Left lung (tissue), 10 donors: ENCODE results near the gene TRIM68. TPM values are rescaled to one million over a fixed set of nuclear protein-coding genes. Genes with fewer than 3 reads are reported as not detected.

Experiments used
- ATAC-seq: fragments of 200-7000 bp; cut with Tn5 transposase; one replicate; pipeline ENCODE4 v1.9.1; 2020; ENCODE audit warnings: moderate library complexity
- DNase-seq, 4 donors: peaks; one replicate each; pipeline ENCODE4 v3.0.0-alpha.2; 2013 to 2020
- H3K27ac ChIP-seq, 2 donors: fragments of 200-600 bp; sonication (generic) in 1 of 2; one replicate each; pipeline versions ENCODE4 v1.5.0 to v1.8.0; 2020 to 2021
- H3K27me3 ChIP-seq, 2 donors: fragments of 200-600 bp; sonication (generic) in 1 of 2; one replicate each; pipeline versions ENCODE4 v1.5.0 to v1.8.0; 2020 to 2021
- H3K36me3 ChIP-seq, 2 donors: fragments of 200-600 bp; sonication (generic) in 1 of 2; one replicate each; pipeline versions ENCODE4 v1.5.0 to v1.8.0; 2020 to 2021
- H3K4me1 ChIP-seq, 2 donors: fragments of 200-600 bp; one replicate each; pipeline ENCODE4 v1.8.0; 2021
- H3K4me3 ChIP-seq, 2 donors: fragments of 200-600 bp; sonication (generic) in 1 of 2; one replicate each; pipeline versions ENCODE4 v1.5.0 to v1.8.0; 2020 to 2021; ENCODE audit warnings: mild to moderate bottlenecking in 1 of 2
- H3K9me3 ChIP-seq, 2 donors: fragments of 200-600 bp; sonication (generic) in 1 of 2; one replicate each; pipeline versions ENCODE4 v1.5.0 to v1.8.0; 2020 to 2021
- CTCF ChIP-seq, 2 donors: fragments of 200-600 bp; sonication (generic) in 1 of 2; IDR thresholded peaks; one replicate each; pipeline versions ENCODE4 v1.5.0 to v1.8.0; 2021; ENCODE audit warnings: antibody characterized with exemption in 2 of 2
- intact Hi-C, 2 donors: fragments of 100-400 bp; cut with DNase I; formaldehyde crosslinking; loops; one replicate each; pipeline versions ENCODE4 v1.11.2 to v1.14.2; 2022
- polyA plus RNA-seq, 6 donors: library from polyadenylated mRNA; unstranded; fragments of 120-200 nt; gene quantifications; one replicate each; pipeline ENCODE4 v1.2.1, GENCODE V29; 2013; ENCODE audit not compliant: insufficient read length in 6 of 6
- total RNA-seq, 2 donors: library from RNA; stranded (reverse); fragmentation: NEBNext Ultra II Directional; extraction: Animal tissue kit (Norgen Biotek cat#: 25700); gene quantifications; one replicate each; pipeline ENCODE4 v1.2.1, GENCODE V29; 2021
- donor health status: DM: no; HTN: yes; CAD: no.
- donor health status: DM: no; HTN: no; CAD: no.

Gene TRIM68
- total and polyA plus RNA-seq, 8 donors = 12.5 to 23.6 (median 18.6) TPM

GRCh38 chr11:4639931-4640330 is 31.9 kb upstream of the TRIM68 start:
- ATAC-seq (no peak), DNase-seq (no peak)
- intact Hi-C loops = loop anchor here in 1 of 2 donors (5.0 kb wide), 1 partner anchor 362 kb away; no protein-coding TSS in a partner anchor
- Histone ChIP-seq H3K27ac (no peak overlapping the region), H3K4me3 (no peak overlapping the region), H3K27me3 (peaks cover 0 to 6% of the 10 kb centered on the region in 2 donors), H3K36me3 (no peaks in the 10 kb centered on the region), H3K9me3 (no peaks in the 10 kb centered on the region), H3K4me1 (peaks cover 0 to 2% of the 10 kb centered on the region in 2 donors)
- no peak for TF ChIP-seq CTCF (IDR thresholded peaks at IDR 0.05)

DNA sequence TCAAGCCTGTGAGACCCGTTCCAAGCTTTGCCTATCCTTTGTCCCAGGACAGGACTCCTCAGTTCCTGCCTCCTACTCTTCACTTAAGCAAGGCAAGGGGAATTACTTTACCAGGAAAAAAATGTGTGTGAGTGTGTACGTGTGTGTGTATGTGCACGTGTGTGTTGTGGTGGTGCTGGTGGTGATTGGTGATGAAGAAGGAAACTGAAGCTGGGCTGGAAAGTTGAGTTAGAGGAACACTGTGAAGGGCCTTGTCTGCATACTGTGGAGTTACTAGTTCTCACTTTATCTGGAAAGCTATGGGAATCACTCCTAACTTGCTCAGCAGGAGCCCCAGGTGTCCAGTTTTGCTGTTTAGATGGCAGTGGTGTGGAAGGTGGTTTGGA is 29.6 kb upstream of the TRIM68 start:
- Histone ChIP-seq H3K36me3 (no peaks in the 10 kb centered on the region), H3K4me3 (no peak overlapping the region), H3K27ac (no peak overlapping the region), H3K4me1 (peaks cover 0 to 2% of the 10 kb centered on the region in 2 donors), H3K27me3 (peaks cover 0 to 6% of the 10 kb centered on the region in 2 donors), H3K9me3 (no peaks in the 10 kb centered on the region)
- TF ChIP-seq CTCF (IDR thresholded peaks at IDR 0.05) = no peak
- ATAC-seq = no peak
- no peak for DNase-seq
- intact Hi-C loops = no loop called here

DNA sequence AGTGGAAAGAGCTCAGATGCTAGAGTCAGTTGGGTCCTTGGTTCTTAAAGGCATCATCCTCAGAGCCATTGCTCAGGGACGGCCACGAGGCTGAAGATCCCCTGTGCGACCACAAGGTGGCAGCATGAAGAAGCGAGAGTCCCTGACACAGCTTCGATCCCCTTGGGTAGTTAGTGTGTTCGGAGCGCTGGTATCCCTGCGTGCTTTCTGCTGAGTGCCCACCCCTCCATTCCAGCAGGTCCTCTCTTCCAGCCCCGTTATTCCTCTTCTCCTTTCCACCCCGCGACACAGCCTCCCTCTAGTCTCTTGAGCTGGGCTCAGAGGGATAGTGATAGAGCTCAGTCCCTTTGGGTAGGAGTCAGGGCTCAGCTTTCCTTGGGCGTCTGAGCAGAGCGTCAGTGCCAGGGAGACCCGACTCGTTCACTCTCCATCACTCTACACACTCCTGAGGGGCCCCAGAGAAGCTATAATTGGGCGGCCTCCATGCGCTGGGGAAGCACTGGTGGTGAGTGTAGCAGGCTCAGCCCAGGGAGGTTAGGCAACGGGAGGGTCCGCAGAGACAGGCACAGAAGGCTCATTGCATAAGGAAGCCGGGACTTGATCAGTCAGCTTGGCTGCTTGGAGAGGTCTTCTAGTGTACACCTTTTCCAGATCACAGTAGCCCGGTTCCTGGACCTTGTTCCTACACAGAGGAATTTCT is 29.1 kb upstream of the TRIM68 start, which contains the start of gene OR51D1:
Gene OR51D1 (plus strand): TSS at position 516 of the 700 bp plus-strand sequence. CDS start 2,314 bp downstream, outside the sequence.
- intact Hi-C loops = no loop called here
- peaks cover 0 to 6% of the 10 kb centered on the region in 2 donors for H3K27me3 ChIP-seq
- H3K4me1 ChIP-seq = peaks cover 0 to 2% of the 10 kb centered on the region in 2 donors
- peak; percentile 99 for ATAC-seq
- H3K27ac ChIP-seq = no peak within 1 kb of the TSS
- H3K36me3 ChIP-seq = no peaks in the 10 kb centered on the region
- no peak within 1 kb of the TSS for H3K4me3 ChIP-seq
- peak; percentile 77 to 92 for TF ChIP-seq CTCF (IDR thresholded peaks at IDR 0.05)
- H3K9me3 ChIP-seq = no peaks in the 10 kb centered on the region
- DNase-seq = peak; percentile 37 to 82 (median 64)

DNA sequence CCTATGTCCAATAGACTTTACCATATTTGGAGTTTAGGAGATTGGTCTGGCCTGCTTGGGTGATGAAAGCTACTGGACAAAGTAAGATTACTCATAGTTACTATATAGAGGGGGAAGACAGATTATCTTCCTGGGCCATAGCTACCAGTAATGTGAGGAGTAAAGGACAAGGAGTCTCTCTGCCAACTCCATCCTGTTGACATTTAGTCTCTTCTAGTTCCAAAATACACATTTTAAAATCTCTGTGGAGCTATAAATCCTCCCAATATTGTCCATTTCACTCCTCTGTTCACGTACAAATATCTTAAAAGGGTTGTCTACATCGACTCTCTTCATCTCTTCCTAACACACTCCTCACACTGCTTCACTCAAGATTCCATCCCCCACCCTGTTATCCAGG is 28.1 kb upstream of the TRIM68 start:
- no peak for ATAC-seq
- no peak for DNase-seq
- Histone ChIP-seq H3K9me3 (no peaks in the 10 kb centered on the region), H3K27me3 (peaks cover 0 to 6% of the 10 kb centered on the region in 2 donors), H3K4me3 (no peak overlapping the region), H3K36me3 (no peaks in the 10 kb centered on the region), H3K4me1 (peaks cover 0 to 2% of the 10 kb centered on the region in 2 donors), H3K27ac (no peak overlapping the region)
- TF ChIP-seq CTCF (IDR thresholded peaks at IDR 0.05) = no peak
- intact Hi-C loops = no loop called here

DNA sequence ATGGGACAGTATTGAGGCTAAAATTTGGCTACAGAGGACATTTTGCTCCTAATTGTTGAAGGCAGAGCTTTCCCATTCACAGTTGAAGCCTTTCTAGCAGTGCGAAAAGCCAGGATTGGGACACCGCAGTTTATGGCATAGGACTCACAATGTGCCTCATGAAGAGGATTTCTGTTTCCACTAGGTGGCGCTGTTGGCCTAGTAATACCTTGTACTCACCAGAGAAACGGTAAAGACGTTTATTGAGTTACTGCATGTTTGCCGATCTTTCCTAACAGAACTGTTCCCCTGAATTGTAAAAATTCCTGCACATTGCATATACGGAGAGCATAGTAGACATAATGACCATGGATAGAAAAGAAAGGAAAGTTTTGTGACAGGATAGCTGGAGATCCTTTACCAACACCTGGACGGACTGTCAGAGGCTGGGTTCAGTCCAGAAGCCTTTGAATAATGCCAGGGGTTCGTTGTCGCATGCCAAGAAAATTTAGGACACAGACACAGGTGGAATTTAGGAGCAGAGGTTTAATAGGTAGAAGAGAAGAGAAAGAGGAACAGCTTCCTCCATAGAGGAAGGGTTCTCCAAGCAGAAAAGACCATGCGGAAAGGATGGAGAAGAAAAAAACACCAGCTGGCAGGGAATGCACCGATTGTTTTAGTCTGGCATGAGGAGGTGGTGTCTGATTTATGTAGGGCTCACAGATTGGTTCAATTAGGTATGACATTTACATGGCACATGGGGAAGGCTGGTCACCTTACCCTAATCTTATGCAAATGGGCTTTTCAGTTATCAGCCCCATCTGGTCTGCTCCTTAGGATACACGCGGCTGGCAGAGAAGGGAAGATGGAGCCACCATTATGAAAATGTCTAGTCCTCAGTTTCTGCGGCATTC is 18.4 kb upstream of the TRIM68 start:
- H3K9me3 ChIP-seq = peaks cover 0 to 13% of the 10 kb centered on the region in 2 donors
- peak in 1 of 4 donors; percentile 40 for DNase-seq
- H3K27me3 ChIP-seq = peaks cover 4 to 5% of the 10 kb centered on the region in 2 donors
- no peaks in the 10 kb centered on the region for H3K4me1 ChIP-seq
- no peak overlapping the region for H3K27ac ChIP-seq
- H3K36me3 ChIP-seq = no peaks in the 10 kb centered on the region
- intact Hi-C loops = no loop called here
- peak; percentile 78 for ATAC-seq
- TF ChIP-seq CTCF (IDR thresholded peaks at IDR 0.05) = peak; percentile 28 to 35
- no peak overlapping the region for H3K4me3 ChIP-seq
